Measurements from ENCODE around the gene REV3L.

- TF ChIP-seq CTCF (IDR thresholded peaks at IDR 0.05; ENCODE audit: insufficient read depth, low read length) = no peak
- no peak for TF ChIP-seq POLR2AphosphoS5 (IDR thresholded peaks at IDR 0.05; ENCODE audit: low read depth)
- TF ChIP-seq REST (IDR thresholded peaks at IDR 0.05; ENCODE audit: insufficient replicate concordance, low read depth) = no peak
- TF ChIP-seq GABPA (IDR thresholded peaks at IDR 0.05; ENCODE audit: low read depth) = no peak
Observed at GRCh38 chr6:111477481-111477938, 5.5 kb downstream of the REV3L start.

All from HL-60 (cell line).